Liver (tissue), 9 donors: ENCODE results near the gene SMIM44. TPM values are rescaled to one million over a fixed set of nuclear protein-coding genes. Genes with fewer than 3 reads are reported as not detected.
A peak's percentile ranks its signal among the peaks of the same experiment; 100 is the strongest.

Experiments
- DNase-seq: peaks from one replicate; pipeline ENCODE4 v3.0.0-alpha.2; 2017; ENCODE audit warnings: low spot score
- H3K27ac ChIP-seq, 2 donors: one replicate each; pipeline ENCODE4 v1.7.0; 2013; ENCODE audit warnings: inconsistent platforms in 2 of 2, low read length in 2 of 2, control low read depth in 1 of 2, low read depth in 1 of 2, mild to moderate bottlenecking in 1 of 2
- H3K27me3 ChIP-seq, 4 donors: one replicate each; pipeline versions ENCODE4 v1.6.1 to v1.7.0; 2013; ENCODE audit warnings: low read length in 3 of 4, inconsistent platforms in 1 of 4, mild to moderate bottlenecking in 1 of 4, moderate library complexity in 1 of 4; ENCODE audit not compliant: control insufficient read depth in 4 of 4, insufficient read depth in 4 of 4
- H3K36me3 ChIP-seq, 4 donors: one replicate each; pipeline versions ENCODE4 v1.6.1 to v1.7.0; 2013; ENCODE audit warnings: low read length in 3 of 4, mild to moderate bottlenecking in 3 of 4, low read depth in 1 of 4, moderate library complexity in 1 of 4; ENCODE audit not compliant: control insufficient read depth in 4 of 4, insufficient read depth in 3 of 4
- H3K4me1 ChIP-seq, 4 donors: one replicate each; pipeline versions ENCODE4 v1.6.1 to v1.7.0; 2013; ENCODE audit warnings: low read length in 3 of 4, mild to moderate bottlenecking in 3 of 4, moderate library complexity in 1 of 4; ENCODE audit not compliant: control insufficient read depth in 4 of 4, insufficient read depth in 4 of 4
- H3K4me3 ChIP-seq, 3 donors: one replicate each; pipeline versions ENCODE4 v1.6.1 to v1.7.0; 2013; ENCODE audit warnings: low read length in 3 of 3, control low read depth in 1 of 3, low read depth in 1 of 3, mild to moderate bottlenecking in 1 of 3
- H3K9ac ChIP-seq, 2 donors: one replicate each; pipeline ENCODE4 v1.7.0; 2013; ENCODE audit warnings: low read length in 2 of 2, mild to moderate bottlenecking in 2 of 2, moderate library complexity in 2 of 2, control low read depth in 1 of 2, low read depth in 1 of 2
- H3K9me3 ChIP-seq, 4 donors: one replicate each; pipeline versions ENCODE4 v1.6.1 to v1.7.0; 2013; ENCODE audit warnings: low read length in 3 of 4; ENCODE audit not compliant: control insufficient read depth in 4 of 4
- EGR1 ChIP-seq, 2 donors: IDR thresholded peaks; 2 replicates each; pipeline ENCODE4 v1.6.1; 2016 to 2018; ENCODE audit warnings: antibody characterized with exemption in 2 of 2, low read depth in 2 of 2
- FOXA1 ChIP-seq: IDR thresholded peaks from 2 replicates; pipeline ENCODE4 v1.6.1; 2016; ENCODE audit warnings: antibody characterized with exemption
- FOXA2 ChIP-seq: IDR thresholded peaks from 2 replicates; pipeline ENCODE4 v1.6.1; 2016; ENCODE audit warnings: antibody characterized with exemption
- GABPA ChIP-seq, 2 donors: IDR thresholded peaks in 1 of 2; conservative IDR thresholded peaks in 1 of 2; 2 replicates each; pipeline ENCODE4 v1.6.1; 2016; ENCODE audit warnings: antibody characterized with exemption in 2 of 2, mild to moderate bottlenecking in 1 of 2, moderate library complexity in 1 of 2
- HNF4A ChIP-seq, 2 donors: conservative IDR thresholded peaks; 2 replicates each; pipeline ENCODE4 v1.6.1; 2016; ENCODE audit warnings: antibody characterized with exemption in 2 of 2, mild to moderate bottlenecking in 2 of 2
- HNF4G ChIP-seq: IDR thresholded peaks from 2 replicates; pipeline ENCODE4 v1.6.1; 2016; ENCODE audit warnings: antibody characterized with exemption
- JUND ChIP-seq, 2 donors: IDR thresholded peaks; 2 replicates each; pipeline ENCODE4 v1.6.1; 2016; ENCODE audit warnings: antibody characterized with exemption in 2 of 2
- NR2F2 ChIP-seq: IDR thresholded peaks from 2 replicates; pipeline ENCODE4 v1.6.1; 2016; ENCODE audit warnings: antibody characterized with exemption
- RAD21 ChIP-seq, 2 donors: IDR thresholded peaks; 2 replicates each; pipeline ENCODE4 v1.6.1; 2016; ENCODE audit warnings: antibody characterized with exemption in 2 of 2, mild to moderate bottlenecking in 2 of 2
- RXRA ChIP-seq, 2 donors: IDR thresholded peaks; 2 replicates each; pipeline ENCODE4 v1.6.1; 2017 to 2018; ENCODE audit warnings: antibody characterized with exemption in 2 of 2, mild to moderate bottlenecking in 1 of 2
- SP1 ChIP-seq: IDR thresholded peaks from 2 replicates; pipeline ENCODE4 v1.6.1; 2018; ENCODE audit warnings: antibody characterized with exemption, mild to moderate bottlenecking
- TAF1 ChIP-seq: conservative IDR thresholded peaks from 2 replicates; pipeline ENCODE4 v1.6.1; 2016; ENCODE audit warnings: antibody characterized with exemption, mild to moderate bottlenecking
- YY1 ChIP-seq: IDR thresholded peaks from 2 replicates; pipeline ENCODE4 v1.6.1; 2016; ENCODE audit warnings: antibody characterized with exemption, mild to moderate bottlenecking
- WGBS: extraction: QIAGEN DNeasy Blood & Tissue Kit; methylation state at CpG from one replicate; pipeline ENCODE4 v1.1.7; 2013; 5-methylcytosine and 5-hydroxymethylcytosine counted together
- polyA plus RNA-seq, 2 donors: library from polyadenylated mRNA; stranded (reverse) in 1 of 2; unstranded in 1 of 2; fragments of 200-250 nt in 1 of 2; fragments of >200 nt in 1 of 2; fragmentation: Nextera tagmentation in 1 of 2; extraction: Ambion mirVana in 1 of 2; gene quantifications; one replicate each; pipeline versions ENCODE4 v1.2.1 to v1.2.3, GENCODE V29; 2013 to 2015
- total RNA-seq, 2 donors: library from RNA; depleted of rRNA; stranded (reverse); fragments of >200 nt; gene quantifications; one replicate each; pipeline ENCODE4 v1.2.3, GENCODE V29; 2014
- TF ChIP-seq, protein P1 (sequence below): IDR thresholded peaks from 2 replicates; pipeline ENCODE4 v1.6.1; 2016; ENCODE audit warnings: antibody characterized with exemption
- TF ChIP-seq, protein P2 (sequence below): fragments of 150-350 bp; IDR thresholded peaks from 2 replicates; pipeline ENCODE4 v1.5.1; 2017; ENCODE audit warnings: improper control_type of control experiment, low read depth, low read length; ENCODE audit not compliant: missing input control
- TF ChIP-seq, protein P3 (sequence below): IDR thresholded peaks from 2 replicates; pipeline ENCODE4 v1.6.1; 2016; ENCODE audit warnings: antibody characterized with exemption
- TF ChIP-seq, protein P4 (sequence below): IDR thresholded peaks from 2 replicates; pipeline ENCODE4 v1.6.1; 2016; ENCODE audit warnings: antibody characterized with exemption, mild to moderate bottlenecking
- TF ChIP-seq, protein P5 (sequence below): IDR thresholded peaks from 2 replicates; pipeline ENCODE4 v1.6.1; 2016; ENCODE audit warnings: antibody characterized with exemption
- donor health status: healthy.
- donor health status: healthy.
- donor health status: healthy.
- donor health status: healthy.
- donor health status: healthy.

SMIM44 gene
- total and polyA plus RNA-seq, 4 donors: not detected

DNA sequence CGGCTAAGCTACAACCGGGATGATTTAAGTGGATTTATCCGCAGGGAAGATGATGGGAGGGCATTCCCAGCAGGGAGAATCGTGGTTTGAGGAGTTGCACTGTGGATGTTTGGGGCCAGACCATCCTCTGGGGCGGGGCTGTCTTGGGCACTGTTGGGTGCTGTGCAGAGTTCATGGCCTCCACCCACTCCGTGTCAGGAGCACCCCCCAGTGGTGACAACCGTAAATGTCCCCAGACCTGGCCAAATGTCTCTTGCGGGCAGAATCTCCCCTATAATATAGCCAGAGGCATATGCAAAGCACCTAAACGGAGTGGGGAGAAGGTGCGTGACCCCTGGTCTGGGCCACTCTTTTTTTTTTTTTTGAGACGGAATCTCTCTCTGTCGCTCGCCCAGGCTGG is 43.2 kb downstream of the SMIM44 start:
- Histone ChIP-seq H3K27me3 (no peaks in the 10 kb centered on the region), H3K4me1 (peaks cover 0 to 20% (median 1%) of the 10 kb centered on the region in 4 donors), H3K27ac (no peak overlapping the region), H3K36me3 (peaks cover 13 to 39% (median 30%) of the 10 kb centered on the region in 4 donors), H3K9me3 (no peaks in the 10 kb centered on the region), H3K4me3 (no peak overlapping the region), H3K9ac (no peak overlapping the region)
- WGBS: 66% methylated on average over 13 of the region's 13 CpGs
- peak; percentile 63 for DNase-seq
- no peak for TF ChIP-seq FOXA2
- TF ChIP-seq, protein P1, sequence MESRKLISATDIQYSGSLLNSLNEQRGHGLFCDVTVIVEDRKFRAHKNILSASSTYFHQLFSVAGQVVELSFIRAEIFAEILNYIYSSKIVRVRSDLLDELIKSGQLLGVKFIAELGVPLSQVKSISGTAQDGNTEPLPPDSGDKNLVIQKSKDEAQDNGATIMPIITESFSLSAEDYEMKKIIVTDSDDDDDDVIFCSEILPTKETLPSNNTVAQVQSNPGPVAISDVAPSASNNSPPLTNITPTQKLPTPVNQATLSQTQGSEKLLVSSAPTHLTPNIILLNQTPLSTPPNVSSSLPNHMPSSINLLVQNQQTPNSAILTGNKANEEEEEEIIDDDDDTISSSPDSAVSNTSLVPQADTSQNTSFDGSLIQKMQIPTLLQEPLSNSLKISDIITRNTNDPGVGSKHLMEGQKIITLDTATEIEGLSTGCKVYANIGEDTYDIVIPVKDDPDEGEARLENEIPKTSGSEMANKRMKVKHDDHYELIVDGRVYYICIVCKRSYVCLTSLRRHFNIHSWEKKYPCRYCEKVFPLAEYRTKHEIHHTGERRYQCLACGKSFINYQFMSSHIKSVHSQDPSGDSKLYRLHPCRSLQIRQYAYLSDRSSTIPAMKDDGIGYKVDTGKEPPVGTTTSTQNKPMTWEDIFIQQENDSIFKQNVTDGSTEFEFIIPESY: no peak
- TF ChIP-seq, protein P2, sequence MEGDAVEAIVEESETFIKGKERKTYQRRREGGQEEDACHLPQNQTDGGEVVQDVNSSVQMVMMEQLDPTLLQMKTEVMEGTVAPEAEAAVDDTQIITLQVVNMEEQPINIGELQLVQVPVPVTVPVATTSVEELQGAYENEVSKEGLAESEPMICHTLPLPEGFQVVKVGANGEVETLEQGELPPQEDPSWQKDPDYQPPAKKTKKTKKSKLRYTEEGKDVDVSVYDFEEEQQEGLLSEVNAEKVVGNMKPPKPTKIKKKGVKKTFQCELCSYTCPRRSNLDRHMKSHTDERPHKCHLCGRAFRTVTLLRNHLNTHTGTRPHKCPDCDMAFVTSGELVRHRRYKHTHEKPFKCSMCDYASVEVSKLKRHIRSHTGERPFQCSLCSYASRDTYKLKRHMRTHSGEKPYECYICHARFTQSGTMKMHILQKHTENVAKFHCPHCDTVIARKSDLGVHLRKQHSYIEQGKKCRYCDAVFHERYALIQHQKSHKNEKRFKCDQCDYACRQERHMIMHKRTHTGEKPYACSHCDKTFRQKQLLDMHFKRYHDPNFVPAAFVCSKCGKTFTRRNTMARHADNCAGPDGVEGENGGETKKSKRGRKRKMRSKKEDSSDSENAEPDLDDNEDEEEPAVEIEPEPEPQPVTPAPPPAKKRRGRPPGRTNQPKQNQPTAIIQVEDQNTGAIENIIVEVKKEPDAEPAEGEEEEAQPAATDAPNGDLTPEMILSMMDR: peak; percentile 58
- no peak for TF ChIP-seq JUND (IDR thresholded peaks at IDR 0.05)
- TF ChIP-seq FOXA1: no peak
- no peak for TF ChIP-seq GABPA (IDR thresholded peaks at IDR 0.05 in 1 of 2, conservative IDR thresholded peaks at IDR 0.05 in 1 of 2)
- TF ChIP-seq NR2F2: no peak
- TF ChIP-seq RXRA (IDR thresholded peaks at IDR 0.05): peak; percentile 44 to 59
- TF ChIP-seq, protein P3, sequence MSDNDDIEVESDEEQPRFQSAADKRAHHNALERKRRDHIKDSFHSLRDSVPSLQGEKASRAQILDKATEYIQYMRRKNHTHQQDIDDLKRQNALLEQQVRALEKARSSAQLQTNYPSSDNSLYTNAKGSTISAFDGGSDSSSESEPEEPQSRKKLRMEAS: no peak
- no peak for TF ChIP-seq SP1
- no peak for TF ChIP-seq HNF4G
- TF ChIP-seq, protein P4, sequence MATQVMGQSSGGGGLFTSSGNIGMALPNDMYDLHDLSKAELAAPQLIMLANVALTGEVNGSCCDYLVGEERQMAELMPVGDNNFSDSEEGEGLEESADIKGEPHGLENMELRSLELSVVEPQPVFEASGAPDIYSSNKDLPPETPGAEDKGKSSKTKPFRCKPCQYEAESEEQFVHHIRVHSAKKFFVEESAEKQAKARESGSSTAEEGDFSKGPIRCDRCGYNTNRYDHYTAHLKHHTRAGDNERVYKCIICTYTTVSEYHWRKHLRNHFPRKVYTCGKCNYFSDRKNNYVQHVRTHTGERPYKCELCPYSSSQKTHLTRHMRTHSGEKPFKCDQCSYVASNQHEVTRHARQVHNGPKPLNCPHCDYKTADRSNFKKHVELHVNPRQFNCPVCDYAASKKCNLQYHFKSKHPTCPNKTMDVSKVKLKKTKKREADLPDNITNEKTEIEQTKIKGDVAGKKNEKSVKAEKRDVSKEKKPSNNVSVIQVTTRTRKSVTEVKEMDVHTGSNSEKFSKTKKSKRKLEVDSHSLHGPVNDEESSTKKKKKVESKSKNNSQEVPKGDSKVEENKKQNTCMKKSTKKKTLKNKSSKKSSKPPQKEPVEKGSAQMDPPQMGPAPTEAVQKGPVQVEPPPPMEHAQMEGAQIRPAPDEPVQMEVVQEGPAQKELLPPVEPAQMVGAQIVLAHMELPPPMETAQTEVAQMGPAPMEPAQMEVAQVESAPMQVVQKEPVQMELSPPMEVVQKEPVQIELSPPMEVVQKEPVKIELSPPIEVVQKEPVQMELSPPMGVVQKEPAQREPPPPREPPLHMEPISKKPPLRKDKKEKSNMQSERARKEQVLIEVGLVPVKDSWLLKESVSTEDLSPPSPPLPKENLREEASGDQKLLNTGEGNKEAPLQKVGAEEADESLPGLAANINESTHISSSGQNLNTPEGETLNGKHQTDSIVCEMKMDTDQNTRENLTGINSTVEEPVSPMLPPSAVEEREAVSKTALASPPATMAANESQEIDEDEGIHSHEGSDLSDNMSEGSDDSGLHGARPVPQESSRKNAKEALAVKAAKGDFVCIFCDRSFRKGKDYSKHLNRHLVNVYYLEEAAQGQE: no peak
- peak in 1 of 2 donors; percentile 26 for TF ChIP-seq HNF4A (conservative IDR thresholded peaks at IDR 0.05)
- TF ChIP-seq, protein P5, sequence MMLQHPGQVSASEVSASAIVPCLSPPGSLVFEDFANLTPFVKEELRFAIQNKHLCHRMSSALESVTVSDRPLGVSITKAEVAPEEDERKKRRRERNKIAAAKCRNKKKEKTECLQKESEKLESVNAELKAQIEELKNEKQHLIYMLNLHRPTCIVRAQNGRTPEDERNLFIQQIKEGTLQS: no peak
- no peak for TF ChIP-seq YY1
- no peak for TF ChIP-seq EGR1 (IDR thresholded peaks at IDR 0.05; ENCODE audit: low read depth in 2 of 2)
- peak; percentile 78 to 84 for TF ChIP-seq RAD21 (IDR thresholded peaks at IDR 0.05)
- no peak for TF ChIP-seq TAF1
